Measurements from ENCODE around the gene SCART1.
"Not testable (repeated sequence)": the region's sequence is repeated elsewhere in the genome, so short reads cannot be mapped to it uniquely, and the experiment has no call there.

SCART1 gene

DNA sequence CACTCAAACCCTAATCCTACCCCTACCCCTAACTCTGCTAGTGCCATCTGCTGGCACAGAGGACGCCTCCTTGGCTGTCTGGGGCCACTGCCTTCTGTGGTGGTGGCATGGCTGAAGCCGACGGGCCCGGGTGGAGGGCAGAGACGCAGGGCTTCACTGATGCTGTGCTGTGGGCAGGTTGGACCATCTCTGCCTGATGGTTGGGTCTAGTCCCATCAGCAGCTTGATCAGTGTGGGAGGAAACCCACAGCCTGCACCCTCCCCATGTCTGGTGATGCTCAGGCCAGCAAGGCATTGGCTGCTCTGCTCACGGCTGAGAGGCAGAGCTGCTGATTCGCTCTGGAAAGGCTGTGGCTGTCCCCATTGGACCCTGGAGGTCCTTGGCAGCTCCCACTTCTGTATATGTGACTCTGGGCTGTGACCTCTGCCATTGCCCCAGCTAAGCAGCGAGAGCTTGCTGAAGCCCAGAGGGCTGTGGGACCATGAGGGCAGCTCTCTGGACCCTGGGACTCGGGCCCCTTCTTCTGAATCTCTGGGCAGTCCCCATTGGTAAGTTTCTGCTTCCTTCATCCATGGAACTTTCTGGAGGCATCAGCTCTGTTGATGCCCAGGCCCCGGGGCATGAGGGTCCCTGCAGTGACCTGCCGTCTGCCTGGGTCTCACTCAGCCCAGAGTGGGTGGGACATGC, at the start of gene SCART1:
Gene SCART1, plus strand, starts transcription at position 430 of the 688 bp plus-strand sequence. Its CDS starts 53 bp downstream, at position 483.
- DNase-seq (ENCODE audit: low read depth in 3 of 3, low spot score in 1 of 3), result no peak

DNA sequence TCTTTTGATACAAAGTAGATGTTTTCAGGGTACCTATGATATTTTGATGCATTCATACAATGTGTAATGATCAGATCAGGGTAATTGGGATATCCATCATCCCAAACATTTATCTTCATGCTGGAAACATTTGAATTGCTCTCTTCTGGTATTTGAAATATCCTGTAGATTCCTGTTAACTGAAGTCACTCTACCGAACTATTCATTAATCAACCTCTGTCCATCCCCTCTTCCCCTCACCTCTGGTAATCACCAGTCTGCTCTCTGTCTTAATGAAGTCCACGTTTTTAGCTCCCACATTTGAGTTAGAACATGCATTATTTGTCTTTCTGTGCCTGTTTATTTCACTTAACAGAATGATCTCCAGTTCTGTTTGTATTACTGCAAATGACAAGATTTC, 48.5 kb upstream of the SCART1 start:
- DNase-seq (ENCODE audit: low read depth in 3 of 3, low spot score in 1 of 3), result no peak

DNA sequence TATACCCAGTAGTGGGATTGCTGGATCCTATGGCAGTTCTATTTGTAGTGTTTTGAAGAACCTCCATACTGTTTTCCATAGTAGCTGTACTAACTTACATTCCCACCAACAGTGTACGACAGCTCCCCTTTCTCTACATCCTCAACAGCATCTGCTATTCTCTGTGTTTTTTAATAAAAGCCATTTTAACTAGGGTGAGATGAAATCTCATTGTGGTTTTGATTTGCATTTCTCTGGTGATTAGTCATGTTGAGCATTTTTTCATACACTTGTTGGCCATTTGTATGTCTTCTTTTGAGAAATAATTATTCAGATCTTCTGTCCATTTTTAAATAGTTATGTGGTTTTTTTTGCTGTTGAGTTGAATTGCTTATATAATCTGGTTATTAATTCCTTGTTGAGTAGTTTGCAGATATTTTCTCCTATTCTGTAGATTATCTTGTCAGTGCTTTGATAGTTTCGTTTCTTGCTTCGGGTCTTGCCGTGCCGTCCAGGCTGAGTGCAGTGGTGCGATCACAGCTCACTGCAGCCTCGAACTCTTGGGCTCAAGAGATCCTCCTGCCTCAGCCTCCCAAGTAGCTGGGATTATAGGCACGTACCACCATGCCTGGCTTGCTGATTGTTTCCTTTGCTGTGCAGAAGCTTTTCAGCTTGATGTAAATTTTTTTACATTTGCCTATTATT, 47.8 kb upstream of the SCART1 start:
- no peak for DNase-seq (ENCODE audit: low read depth in 3 of 3, low spot score in 1 of 3)

DNA sequence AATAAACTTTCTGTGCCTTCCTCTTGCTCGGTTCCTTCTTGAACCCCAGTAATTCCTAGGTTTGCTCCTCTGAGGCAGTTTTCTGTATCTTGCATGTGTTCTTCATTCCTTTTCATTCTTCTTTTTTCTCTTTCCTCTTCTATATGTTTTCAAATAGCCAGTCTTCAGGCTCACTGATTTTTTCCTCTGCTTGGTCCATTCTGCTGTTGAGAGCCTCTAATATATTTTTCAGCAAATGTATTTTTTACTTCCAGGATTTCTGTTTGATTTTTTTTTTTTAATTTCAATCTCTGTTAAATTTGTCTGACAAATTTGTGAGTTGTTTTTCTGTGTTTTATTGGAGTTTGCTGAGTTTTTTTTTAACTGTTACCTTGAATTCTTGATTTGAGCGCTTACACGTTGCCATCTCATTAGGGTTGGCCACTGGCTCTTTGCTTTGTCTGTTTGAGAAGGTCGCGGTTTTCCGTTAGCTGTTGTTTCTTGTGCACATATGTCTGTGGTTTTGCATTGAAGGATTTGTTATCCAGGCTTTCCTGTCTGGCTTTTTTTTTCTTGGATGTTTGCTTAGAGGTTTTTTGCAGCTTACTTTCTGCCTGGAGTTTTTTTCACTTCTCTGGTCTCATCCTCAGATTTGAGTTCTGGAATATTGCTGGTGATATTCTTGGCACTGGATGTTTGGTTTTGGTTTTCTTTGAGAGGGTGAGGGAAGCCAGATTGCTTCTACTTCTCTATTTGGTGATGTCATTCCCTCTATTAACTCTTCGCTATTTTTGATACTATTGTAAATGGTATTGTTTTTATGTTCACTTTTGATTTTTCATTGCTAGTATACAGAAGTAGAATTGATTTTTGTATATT, 42.0 kb upstream of the SCART1 start:
- no peak for DNase-seq (ENCODE audit: low read depth in 3 of 3, low spot score in 1 of 3)

DNA sequence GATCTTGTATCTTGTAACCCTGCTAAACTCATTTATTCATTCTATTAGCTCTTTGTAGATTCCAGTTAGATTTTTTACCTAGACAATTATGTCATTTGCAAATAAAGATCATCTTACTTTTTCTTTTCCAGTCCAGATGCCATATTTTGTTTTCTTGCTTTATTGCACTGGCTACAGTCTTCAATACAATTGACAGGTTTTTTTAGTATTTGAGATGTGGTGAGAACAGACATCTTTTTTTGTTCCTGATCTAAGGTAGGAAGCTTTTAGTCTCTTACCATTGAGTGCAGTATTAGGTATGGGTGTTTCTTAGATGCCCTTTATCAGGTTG, 41.4 kb upstream of the SCART1 start:
- DNase-seq (ENCODE audit: low read depth in 3 of 3, low spot score in 1 of 3), result no peak

DNA sequence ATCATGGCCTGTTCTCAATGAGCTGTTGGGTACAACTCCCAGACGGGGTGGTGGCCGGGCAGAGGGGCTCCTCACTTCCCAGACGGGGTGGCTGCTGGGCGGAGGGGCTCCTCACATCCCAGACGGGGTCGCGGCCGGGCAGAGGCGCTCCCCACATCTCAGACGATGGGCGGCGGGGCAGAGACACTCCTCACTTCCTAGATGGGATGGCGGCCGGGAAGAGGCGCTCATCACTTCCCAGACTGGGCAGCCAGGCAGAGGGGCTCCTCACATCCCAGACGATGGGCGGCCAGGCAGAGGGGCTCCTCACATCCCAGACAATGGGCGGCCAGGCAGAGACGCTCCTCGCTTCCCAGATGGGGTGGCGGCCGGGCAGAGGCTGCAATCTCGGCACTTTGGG, 39.3 kb upstream of the SCART1 start:
- DNase-seq (ENCODE audit: low read depth in 3 of 3, low spot score in 1 of 3), result not testable (repeated sequence)

DNA sequence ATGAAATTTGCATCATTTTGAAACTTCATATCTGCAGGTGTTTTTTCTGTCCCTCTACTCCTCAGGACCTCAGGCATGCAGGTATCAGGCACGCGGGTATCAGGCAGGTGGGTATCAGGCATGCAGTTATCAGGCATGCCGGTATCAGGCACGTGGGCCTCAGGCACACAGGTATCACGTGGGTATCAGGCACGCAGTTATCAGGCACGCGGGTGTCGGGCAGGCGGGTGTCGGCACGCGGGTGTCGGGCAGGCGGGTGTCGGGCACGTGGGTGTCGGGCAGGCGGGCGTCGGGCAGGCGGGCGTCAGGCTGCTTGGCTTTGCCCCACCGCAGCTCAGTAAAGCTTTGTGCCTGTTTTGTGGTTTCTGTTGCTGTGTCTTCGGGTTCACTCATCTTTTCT, 38.0 kb upstream of the SCART1 start:
- DNase-seq (ENCODE audit: low read depth in 3 of 3, low spot score in 1 of 3), result no peak

DNA sequence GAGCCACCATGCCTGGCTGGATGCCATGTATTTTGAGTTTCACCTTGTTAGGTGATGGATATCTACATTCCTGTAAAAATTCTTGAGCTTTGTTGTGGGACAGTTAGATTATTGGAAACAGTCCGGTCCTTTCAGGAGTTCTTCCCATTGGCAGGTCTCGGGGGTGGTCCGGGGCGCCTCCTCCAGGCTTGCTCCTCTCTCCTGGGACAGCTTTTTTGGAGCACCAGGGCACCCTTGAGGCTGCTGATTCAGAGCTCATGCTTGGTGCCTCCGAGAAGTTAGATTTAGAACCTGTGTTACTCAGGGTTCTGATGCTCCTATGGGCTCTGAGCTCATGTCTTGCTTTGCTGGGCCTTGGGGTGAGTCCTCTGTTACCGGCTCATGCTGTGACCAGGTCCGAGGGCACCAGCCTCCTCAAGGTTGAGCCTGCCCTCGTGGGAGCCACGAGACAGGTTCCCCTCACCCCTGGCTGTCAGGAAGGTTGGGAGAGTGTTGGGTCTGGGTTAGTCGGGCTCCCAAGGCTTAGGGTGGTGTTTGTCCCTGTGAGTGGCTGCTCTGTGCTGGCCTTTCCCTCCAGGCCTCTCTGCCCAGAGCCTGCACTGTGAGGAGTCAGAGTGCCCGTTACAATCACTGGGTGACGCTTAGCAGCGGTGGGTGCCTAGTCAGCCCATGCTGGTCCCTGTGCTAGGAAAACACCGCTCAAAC, 35.3 kb upstream of the SCART1 start:
- no peak for DNase-seq (ENCODE audit: low read depth in 3 of 3, low spot score in 1 of 3)

DNA sequence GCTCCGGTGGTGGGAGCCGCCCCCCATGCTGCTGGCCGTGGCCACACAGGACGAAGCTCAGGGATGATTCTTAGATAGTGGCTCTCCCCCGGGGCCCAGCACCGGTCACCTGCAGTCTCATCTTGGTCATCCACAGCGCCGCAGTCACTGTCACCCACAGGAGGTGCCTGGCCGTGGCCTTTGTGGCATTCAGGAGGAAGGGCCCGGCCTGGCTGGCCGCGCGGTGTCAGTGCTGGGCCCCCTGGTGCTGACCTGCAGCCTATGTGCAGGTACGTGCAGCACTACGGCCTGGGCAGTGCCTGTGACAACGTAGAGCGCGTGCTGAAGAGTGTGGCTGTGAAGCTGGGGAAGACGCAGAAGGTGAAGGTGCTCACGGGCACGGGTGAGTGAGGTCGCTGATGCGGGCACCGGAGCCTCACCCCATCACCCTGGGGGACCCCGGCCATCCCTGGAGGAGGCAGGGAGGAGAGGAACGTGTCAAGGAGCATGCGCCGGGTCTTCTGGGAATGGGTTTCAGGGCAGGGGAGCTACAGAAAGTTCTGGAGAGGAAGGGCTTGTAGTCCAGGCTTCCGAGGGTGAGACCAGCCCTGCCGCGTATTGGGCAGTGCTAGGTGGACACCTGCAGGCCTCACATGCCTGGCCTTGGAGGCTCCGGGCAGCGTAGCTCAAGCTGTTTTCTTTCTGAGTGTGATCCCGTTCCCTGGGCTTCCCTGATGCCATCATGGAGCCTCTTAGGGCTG, 34.4 kb upstream of the SCART1 start:
- DNase-seq (ENCODE audit: low read depth in 3 of 3, low spot score in 1 of 3), result no peak

DNA sequence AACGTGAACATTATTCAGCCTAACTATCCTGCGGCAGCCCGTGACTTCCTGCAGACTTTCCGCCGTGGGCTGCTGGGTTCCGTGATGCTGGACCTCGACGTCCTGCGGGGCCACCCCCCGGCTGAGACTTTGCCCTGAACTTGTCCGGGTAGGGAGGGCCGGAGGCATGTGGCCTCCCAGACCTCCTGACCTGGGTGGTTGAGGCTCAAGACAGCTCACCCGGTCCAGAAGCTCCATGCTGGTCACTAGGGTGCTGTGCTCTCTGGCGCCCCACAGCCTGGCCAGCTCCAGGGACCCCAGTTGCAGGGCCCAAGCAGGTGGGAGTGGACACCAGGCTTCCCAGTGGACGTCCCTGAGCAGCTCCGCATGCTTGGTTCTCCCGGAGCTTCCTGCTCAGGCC, 33.7 kb upstream of the SCART1 start:
- no peak for DNase-seq (ENCODE audit: low read depth in 3 of 3, low spot score in 1 of 3)

DNA sequence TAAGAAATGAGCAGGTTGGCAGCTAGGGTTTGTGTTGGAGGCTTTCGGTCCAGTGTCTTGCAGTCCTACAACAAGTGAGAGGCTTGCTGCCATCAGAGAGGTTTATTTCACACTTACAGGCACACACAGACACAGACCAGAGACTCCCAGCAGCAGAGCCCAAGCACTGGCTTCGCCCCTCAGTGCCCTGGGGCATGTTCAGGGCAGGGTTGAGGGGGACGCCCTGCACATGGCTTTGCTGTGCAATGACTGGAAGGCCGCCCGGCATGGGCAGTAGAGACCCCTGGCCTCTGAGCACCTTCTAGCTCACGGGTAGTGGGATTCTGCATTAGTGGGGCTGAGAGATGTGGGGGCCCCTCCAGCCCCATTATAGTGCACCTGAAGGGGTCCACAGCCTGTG, 33.2 kb upstream of the SCART1 start:
- DNase-seq (ENCODE audit: low read depth in 3 of 3, low spot score in 1 of 3), result no peak

DNA sequence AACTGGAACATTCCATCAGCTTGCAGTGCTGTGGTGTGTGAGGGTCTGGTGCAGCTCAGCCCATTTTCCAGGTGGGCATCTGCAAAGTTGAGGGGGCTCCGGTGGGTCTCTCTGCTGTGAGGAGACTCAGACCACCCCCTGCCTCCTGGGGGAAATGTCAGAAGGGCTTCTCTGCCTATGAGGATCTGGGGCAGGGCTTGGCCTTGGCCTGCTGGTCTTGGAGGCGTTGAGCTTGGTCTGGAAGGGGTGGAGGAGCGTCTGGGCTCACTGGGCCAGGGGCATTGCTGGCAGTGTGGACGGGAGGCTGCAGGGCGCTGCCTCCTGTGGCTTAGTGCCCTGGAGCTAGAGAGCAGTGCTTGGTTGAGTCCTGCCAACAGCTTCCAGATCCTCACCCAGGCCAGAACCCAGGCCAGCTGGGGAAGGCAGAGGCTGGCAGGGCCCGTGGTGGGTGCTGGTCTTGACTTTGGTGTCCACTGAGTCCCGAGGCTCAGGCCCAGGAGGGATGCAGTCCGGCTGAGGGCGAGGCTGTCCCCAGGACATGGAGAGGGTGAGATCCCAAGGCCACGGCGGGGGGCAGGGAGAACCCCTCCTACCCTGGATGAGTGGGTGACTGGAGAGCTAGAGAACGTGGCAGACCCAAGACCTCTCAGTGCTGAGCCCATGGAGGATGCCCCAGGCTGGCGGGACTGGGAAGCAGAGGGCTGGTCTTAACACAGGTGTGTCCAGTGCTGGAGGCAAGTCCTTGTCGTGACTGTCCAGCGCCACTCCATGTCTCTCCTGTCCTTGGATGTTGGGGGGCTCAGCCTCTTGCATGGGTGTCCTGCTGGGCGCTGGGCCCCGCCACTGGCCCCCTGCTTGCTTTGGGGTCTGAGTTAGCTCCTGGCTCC, 32.2 kb upstream of the SCART1 start:
- DNase-seq (ENCODE audit: low read depth in 3 of 3, low spot score in 1 of 3), result no peak

DNA sequence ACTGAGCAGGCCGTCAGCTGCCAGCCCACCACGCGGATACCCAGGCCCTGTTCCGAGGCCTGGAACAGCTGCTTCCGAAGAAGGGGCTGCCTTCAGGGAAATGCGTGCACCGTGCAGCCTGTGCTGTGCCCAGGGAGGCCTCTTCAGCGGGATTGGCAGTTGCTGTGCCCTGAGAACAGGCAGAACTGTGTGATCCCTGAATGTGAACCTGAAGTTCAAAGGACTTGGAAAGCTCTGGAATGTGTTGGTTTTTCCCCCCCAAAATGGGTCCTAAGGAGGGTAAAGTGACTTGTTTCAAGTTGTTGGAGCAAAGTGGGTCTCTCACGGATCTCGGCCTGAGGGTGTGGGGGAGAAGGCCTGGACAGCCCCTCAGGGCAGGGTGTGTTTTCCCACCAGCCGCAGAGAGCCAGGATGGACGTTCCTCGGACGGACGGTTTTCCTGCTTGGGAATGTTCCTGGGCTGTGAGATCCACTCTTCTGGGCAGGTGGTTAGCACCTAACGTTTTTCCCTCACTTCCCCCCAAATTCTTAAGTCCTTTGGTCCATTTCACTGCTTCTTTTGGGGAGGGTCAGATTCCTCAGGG, 31.4 kb upstream of the SCART1 start:
- DNase-seq (ENCODE audit: low read depth in 3 of 3, low spot score in 1 of 3), result no peak

DNA sequence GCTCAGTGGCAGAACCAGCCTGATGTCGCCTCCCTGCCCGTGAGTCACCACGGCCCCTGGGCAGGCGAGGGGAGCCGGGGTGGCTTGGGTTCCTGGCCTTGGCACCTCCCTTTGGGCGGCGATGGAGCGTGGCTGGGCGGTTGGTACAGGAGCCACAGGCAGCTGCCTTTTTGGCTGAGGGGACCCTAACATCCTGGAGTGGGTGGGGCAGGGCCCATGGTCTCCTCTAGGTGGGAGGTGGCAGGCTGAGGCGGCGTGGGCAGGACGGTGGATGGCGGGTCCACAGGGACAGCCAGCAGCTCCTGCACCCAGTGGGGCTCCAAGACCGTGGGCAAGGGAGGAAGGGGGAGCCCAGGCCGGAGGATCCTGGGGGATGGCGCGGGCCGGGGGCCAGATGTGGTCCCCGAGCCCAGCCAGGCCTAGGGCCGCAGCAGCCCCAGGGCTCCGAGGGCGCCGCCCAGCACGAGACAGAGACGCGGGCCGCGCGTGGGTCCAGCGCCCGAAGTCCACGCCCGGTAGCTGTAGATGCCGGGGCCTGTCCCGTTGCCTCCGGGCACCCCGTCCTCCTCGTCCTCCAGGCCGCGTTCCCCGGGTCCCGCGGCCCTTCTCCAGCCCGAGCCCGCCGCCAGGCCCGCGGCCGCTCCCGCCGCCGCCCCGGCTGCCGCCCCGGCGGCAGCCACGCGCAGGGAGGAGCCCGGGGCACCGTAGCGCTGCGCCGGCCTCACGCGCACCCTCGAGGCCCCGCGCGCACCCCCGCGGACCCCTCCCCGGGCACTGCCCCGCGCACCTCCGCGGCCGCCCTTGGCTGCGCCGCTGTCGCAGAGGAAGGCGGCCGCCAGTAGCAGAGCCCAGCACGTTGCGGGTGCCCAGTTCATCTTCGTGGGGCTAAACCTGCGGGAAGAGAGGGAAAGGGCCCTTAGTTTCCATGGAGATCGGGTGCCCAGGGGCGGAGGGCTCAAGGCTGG, 30.7 kb upstream of the SCART1 start:
- no peak for DNase-seq (ENCODE audit: low read depth in 3 of 3, low spot score in 1 of 3)

DNA sequence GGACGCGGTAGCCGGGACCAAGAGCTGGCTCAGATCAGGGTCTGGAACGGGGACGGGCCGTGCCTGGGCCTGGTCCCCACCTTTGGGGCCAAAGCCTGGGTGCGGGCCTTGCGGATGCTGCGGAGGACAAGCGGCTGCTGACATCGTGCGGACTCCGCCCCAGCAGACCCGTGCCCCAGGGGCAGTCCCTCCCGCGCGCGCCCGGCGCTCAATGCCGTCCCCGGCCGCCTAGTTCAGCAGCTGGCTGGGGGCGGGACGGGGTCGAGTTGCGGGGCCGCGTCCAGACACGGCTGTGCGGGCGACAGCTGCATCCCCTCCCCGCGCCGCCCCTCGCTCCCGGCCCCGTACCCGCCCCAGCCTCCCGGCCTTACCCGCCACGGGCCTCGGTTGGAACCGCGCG, 29.6 kb upstream of the SCART1 start:
- DNase-seq (ENCODE audit: low read depth in 3 of 3, low spot score in 1 of 3), result not testable (repeated sequence)

DNA sequence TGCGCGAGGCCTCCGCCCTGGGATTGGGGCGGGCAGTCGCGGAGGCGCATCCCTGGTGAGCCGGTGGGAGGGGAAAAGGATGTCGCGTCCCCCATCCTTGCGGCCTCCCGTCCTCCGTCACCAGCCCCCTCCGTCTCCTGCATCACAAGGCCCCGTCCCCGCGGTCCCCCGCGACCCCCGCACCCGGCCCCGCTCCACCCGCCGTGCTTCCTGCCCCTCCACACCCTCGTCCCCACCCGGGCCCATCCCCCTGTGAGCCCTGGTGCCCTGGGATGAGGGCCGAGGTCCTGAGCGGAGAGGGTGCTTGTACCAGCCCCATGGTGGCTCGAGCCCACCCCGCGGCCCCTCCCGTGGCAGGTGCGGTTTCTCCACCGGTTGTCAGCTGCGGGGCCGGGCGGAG, 29.1 kb upstream of the SCART1 start, which contains the start of gene SPRN:
Gene SPRN, minus strand, starts transcription at position 25 of the 400 bp plus-strand sequence. CDS start 944 bp downstream, outside the sequence.
- not testable (repeated sequence) for DNase-seq (ENCODE audit: low read depth in 3 of 3, low spot score in 1 of 3)

DNA sequence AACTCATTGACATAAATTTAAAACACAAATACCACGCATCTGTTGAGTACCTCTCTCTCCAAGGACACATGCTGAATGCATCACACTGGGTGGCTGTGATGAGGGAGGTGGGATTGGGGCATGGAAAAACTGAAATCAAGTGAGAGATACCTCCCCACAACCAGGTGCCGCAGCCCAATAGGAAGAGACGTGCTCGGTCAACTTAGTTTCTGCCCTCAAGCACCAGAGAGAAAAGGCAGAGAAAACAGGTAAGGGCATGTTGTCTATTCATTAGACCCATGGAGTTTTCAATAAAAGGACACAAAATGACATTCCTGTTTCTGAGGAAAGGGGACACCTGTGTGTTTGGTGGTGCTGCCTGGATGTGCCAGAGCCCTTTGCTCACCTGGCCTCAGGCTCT, 24.2 kb upstream of the SCART1 start:
- DNase-seq (ENCODE audit: low read depth in 3 of 3, low spot score in 1 of 3), result not testable (repeated sequence)
